GM18517 (cell line): ENCODE results near the gene HTT.
"Not testable (repeated sequence)": the region's sequence is repeated elsewhere in the genome, so short reads cannot be mapped to it uniquely, and the experiment has no call there.

ENCODE experiments used
- ATAC-seq: cut with Tn5 transposase; IDR thresholded peaks from one replicate; pipeline ENCODE4 v1.9.1; 2021; ENCODE audit warnings: mild to moderate bottlenecking, moderate library complexity; ENCODE audit not compliant: unreplicated experiment

The HTT gene

GRCh38 chr4:3160438-3160837 is 86.0 kb downstream of the HTT start:
- ATAC-seq: no peak

- ATAC-seq: not testable (repeated sequence)
Observed at GRCh38 chr4:3161044-3161443, 86.6 kb downstream of the HTT start.

DNA sequence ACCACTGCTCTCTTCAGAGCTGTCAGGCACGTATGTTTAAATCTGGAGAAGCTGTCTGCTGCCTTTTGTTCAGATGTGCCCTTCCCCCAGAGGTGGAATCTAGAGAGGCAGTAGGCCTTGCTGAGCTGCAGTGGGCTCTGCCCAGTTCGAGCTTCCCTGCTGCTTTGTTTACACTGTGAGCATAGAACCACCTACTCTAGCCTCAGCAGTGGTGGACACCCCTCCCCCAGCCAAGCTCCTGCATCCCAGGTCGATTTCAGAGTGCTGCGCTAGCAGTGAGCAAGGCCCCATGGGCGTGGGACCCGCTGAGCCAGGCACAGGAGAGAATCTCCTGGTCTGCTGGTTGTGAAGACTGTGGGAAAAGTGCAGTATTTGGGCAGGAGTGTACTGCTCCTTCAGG is 92.0 kb downstream of the HTT start:
- ATAC-seq: not testable (repeated sequence)

- no peak for ATAC-seq
Observed at GRCh38 chr4:3168029-3168428, 93.5 kb downstream of the HTT start.

GRCh38 chr4:3174371-3175338 is 100.2 kb downstream of the HTT start:
- no peak for ATAC-seq

GRCh38 chr4:3176367-3177229 is 102.1 kb downstream of the HTT start:
- no peak for ATAC-seq

DNA sequence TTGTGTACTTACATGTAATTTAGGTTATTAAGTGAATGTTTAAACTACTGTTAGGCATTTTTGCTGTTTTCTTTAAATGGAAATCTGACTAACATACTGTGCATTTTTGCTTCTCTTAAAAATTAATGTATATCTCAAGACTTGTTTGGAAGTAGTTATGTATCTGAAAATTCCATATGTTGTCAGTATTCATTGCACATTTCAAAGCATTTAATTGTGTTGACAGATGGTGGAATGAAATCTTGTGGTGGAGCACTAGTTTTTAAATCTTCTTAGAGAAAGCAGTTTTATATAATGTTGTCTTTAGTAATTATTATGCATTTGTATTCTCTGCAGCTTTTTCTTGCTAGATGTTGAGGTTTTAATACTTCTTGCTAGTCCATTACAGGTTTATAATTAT is 102.9 kb downstream of the HTT start:
- no peak for ATAC-seq

DNA sequence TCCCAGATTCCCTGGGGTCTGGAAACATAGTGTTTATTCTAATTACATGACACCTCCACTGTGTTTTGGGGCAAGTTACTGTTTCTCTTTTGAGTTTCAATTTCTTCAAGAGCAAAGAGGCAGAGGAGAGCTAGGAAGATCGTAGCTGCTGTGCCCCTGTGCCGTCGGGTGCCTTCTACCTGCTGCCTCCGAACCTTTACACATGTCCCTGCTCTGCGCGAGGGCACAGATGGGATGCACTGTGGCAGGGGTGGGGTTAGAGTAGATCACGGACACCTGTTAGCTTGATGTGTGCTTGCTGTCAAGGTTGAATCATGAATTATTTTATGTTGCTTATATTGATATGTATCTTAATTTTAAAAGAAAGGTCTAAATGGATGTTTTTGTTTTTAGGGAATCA is 103.4 kb downstream of the HTT start:
- ATAC-seq: no peak

DNA sequence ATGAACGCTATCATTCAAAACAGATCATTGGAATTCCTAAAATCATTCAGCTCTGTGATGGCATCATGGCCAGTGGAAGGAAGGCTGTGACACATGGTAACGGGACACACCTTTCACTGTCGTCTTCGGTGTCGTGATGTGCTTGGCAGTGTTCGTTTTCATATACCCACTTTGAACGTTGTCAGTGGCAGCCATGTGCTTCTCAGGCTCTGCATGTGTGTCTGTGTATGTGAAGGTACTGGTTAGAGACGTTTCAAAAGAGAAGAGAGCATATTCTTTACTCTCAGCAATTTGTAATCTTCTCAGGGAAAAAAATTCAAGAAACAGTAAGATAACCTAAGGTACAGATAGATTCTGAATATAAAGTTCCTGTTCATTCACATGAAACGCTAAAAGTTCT is 103.9 kb downstream of the HTT start:
- ATAC-seq: no peak

- ATAC-seq: no peak
Observed at GRCh38 chr4:3179126-3179706, 104.7 kb downstream of the HTT start.

DNA sequence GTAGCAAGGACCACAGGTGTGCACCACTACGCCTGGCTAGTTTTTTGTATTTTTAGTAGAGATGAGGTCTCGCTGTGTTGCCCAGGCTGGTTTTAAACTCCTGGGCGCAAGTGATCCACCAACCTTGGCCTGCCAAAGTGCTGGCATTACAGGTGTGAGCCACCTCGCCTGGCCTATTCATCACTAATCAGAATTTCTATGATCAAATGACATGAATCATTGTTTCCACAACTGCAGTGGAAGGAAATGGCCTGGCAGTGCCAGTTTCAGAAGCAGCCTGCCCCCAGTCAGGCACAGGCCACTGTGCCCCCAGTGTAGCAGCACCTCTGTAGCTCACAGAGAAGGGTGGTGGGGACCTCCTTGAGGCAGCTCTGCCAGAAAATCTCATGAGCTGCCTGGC is 108.5 kb downstream of the HTT start:
- ATAC-seq: no peak

DNA sequence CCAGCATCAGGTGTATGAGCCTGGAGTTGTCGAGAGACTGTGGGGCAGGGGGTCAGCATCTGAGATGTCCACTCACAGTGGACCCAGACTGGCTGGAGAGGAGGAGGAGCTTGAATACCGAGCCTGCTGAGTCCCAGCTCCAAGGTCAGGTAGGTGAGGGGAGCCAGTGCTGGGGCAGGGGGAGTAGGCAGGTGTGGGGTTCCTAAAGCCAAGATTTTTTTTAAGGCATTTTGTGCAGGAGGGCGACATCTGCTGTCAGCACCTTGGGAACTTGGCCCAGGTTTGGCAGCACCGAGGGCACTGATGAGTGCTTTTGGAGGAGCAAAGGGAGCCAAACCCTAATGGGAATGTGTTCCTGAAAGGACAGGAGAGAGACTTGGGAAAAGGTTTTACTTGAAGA is 110.2 kb downstream of the HTT start:
- no peak for ATAC-seq

- no peak for ATAC-seq
Observed at GRCh38 chr4:3186609-3187008, 112.1 kb downstream of the HTT start.

DNA sequence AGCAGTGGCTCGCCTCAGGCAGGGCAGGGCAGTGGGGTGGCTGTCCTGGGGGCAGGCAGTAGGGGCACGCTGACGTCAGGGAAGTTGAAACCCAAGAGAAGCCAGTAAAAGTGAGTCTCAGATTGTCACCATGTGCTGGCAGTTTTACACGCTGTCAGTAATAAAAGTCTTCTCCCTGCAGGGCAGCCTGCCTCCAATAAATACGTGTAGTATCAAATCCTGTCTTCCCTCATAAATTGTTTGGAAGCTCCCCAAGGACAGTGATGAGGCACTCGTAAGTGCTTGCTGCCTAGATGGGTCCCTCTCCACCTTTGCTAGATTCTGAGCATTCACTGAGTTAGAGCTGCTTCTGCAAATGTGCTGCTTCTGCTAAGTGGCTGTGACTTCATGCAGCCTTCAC is 113.6 kb downstream of the HTT start:
- ATAC-seq: no peak

GRCh38 chr4:3189459-3189858 is 115.0 kb downstream of the HTT start:
- no peak for ATAC-seq

DNA sequence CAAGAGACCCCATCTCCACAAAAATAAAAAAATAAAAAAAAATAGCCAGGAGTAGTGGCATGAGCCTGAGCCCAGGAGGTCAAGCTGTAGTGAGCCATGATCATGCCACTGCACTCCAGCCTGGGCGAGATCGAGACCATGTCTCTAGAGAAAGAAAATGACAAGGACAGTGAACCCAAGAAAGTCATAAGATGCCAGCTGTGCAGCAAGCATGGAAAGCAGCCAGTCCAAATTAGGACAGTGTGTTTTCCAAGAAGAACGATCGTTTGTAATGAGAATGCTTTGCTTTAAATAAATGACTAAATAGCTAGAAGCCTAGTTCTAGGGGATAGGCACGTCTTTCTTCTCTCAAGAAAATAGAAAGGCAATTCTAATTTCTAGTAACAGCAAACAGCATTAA is 116.1 kb downstream of the HTT start:
- ATAC-seq: no peak

DNA sequence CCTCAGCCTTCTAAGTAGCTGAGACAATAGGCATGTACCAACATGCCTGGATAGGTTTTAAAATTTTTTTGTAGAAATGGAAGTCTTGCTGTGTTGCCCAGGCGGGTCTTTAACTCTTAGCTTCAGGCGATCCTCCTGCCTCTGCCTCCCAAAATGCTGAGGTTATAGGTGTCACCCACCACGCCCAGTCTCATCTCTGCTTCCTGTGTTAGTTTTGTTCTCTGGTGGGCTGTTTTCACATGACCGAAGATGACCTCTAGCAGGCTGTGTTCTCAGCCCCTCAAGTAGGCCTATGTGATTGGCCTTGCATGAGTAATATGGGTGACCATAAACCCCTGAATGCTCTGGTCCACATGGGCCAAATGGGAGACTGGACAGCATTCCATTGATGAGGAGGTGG is 117.7 kb downstream of the HTT start:
- no peak for ATAC-seq

- ATAC-seq: no peak
Observed at GRCh38 chr4:3192827-3193226, 118.3 kb downstream of the HTT start.

GRCh38 chr4:3193531-3194203 is 119.2 kb downstream of the HTT start:
- ATAC-seq: no peak

DNA sequence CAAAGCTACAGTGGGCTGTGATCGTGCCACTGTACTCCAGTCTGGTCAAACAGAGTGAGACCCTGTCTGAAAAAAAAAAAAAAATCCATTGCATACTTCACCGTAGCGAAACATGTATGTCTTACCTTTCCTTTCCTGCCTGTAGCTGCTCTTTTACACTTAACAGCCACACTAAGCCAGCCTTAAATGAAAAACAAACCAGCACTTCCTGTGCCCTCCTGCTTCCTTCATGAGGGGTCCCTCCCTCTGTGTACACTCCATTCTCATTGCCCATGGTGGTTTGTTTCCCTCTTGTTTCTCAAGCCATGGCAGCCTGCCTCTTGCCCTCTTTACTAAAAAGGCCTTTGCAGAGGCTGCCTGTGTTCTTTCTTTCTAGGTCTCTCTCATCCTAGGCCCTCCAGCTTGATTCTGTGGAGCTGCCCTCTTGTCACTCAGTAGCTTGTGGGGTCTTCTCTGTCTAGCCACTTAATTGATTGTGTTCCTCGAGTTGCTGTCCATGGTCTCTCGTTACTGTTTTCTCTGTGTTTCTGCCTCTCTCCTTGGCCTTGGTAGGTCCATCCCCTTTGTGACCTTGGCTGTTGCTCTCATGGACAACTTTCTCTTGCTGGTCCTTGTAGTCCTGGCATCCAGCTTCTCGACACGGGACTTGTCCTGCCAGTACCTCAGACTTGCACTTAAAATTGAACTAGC is 122.3 kb downstream of the HTT start:
- ATAC-seq: no peak
